Measurements from ENCODE around the gene IFNW1.
A peak's percentile ranks its signal among the peaks of the same experiment; 100 is the strongest.
"Not testable (repeated sequence)": the region's sequence is repeated elsewhere in the genome, so short reads cannot be mapped to it uniquely, and the experiment has no call there.

The IFNW1 gene
- 0 to 0.55 (median 0) reads per million in 17 experiments for total RNA-seq

GRCh38 chr9:21141427-21141882, at the start of gene IFNW1:
Gene IFNW1 (minus strand): TSS chr9:21141832. CDS start chr9:21141570, 262 bp downstream.
- no peak for DNase-seq

DNA sequence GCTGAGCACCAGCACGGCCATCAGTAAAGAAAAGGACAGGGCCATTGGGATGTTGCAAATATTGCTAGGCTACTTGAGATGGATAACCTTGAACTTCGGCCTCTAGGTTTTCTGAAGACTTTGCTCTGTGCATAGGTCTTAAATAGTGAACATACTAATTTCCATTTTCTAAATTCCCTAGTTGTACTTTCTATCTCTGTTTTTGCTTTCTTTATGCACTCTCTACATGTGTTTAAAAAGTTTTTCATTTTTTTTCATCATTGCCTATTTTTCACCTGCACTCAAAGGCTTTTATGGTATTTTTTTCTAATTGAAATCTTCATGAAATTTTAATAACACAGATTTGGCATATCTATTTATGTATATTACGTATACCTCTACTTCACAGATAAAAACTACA, 45.9 kb upstream of the IFNW1 start, which contains the start of gene IFNA4:
IFNA4 (minus strand) TSS at position 101 of the 400 bp plus-strand sequence; CDS start at position 45, 56 bp downstream.
- DNase-seq, result not testable (repeated sequence)

- peak; percentile 63 to 74 (median 70) for DNase-seq
Measured at GRCh38 chr9:21182810-21183736, 41.4 kb upstream of the IFNW1 start.

DNA sequence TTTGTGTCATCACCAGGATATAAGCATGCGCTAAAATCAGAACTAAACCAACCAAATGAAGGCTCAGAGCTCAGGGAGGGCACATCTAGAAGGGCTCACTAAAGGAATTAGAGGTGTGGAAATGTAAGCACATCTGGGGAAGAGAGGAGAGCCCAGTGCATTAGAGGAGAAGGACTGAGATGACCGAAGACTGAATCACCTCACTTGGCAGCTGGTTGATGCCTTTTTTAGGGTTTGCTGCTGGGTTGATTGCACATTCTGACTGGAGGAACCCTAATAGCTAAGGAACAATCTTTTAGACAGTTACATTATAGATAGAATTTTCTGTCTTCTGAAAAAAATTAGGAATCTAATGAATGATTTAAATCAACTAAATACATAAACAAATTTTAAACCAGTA, 33.0 kb upstream of the IFNW1 start:
- no peak for DNase-seq

GRCh38 chr9:21172156-21172555, 30.5 kb upstream of the IFNW1 start:
- no peak for DNase-seq

GRCh38 chr9:21171351-21171750, 29.7 kb upstream of the IFNW1 start:
- no peak for DNase-seq

DNA sequence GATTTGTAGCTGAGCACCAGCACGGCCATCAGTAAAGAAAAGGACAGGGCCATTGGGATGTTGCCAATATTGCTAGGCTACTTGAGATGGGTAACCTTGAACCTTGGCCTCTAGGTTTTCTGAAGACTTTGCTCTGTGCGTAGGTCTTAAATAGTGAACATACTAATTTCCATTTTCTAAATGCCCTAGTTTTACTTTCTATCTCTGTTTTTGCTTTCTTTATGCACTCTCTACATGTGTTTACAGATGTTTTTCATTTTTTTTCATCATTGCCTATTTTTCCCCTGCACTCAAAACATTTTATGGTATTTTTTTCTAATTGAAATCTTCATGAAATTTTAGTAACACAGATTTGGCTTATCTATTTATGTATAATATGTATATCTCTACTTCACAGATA, 24.9 kb upstream of the IFNW1 start, which contains the start of gene IFNA21:
IFNA21 (minus strand) TSS at position 101 of the 400 bp plus-strand sequence; CDS start at position 53, 48 bp downstream.
- not testable (repeated sequence) for DNase-seq

- DNase-seq, result no peak
Measured at GRCh38 chr9:21165516-21165915, 23.9 kb upstream of the IFNW1 start.

GRCh38 chr9:21160178-21160577, 18.5 kb upstream of the IFNW1 start:
- peak; percentile 35 to 65 (median 49) for DNase-seq

DNA sequence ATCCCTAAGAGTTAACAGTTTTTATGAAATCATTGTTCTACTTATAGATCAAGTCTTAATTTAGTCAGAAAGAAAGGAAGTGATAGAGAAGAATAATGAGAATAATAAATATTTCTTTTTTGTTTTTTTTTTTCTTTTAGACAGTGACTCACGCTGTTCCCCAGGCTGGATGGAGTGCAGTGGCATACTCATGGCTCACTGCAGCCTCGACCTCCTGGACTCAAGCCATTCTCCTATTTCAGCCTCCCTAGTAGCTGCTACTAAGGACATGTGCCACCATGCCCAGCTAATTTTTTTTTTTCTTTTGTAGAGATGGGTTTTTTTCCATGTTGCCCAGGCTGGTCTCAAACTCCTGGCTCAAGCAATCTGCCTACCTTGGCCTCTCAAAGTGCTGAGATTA, 13.9 kb upstream of the IFNW1 start:
- no peak for DNase-seq

- DNase-seq, result peak; percentile 27 to 62 (median 54)
Measured at GRCh38 chr9:21154018-21154608, 12.5 kb upstream of the IFNW1 start.

DNA sequence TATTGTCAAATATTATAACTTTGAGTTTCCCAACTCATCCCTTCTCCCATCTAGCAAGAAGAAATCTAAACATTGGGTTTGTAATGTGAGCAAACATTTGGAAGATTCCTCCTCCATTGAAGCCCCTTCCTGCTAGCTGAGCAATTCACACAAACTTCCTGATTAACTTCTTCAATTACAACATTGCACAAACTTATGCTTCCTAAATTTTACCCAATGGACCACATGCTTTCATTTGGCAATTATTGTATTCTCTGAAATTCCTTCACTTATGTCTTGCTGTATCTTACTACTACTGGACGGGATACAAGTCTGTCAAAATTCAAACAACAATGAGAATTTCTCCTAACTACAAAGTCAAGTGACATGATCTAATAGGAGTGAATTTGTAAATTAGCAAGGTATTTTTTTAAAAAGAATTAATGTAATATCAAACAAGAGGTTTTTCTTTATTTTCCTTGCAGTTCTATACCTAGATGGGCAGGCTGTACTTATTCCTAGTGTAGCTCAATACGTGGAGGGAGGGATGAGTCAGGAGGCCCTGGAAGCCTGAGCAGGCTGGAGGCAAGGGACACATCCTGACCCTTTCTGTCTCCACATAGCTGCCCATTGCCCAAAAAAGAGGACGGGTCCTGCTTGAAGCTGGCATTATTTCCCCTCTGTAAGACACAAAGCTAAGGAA, 11.8 kb upstream of the IFNW1 start:
- peak; percentile 39 to 75 (median 58) for DNase-seq

DNA sequence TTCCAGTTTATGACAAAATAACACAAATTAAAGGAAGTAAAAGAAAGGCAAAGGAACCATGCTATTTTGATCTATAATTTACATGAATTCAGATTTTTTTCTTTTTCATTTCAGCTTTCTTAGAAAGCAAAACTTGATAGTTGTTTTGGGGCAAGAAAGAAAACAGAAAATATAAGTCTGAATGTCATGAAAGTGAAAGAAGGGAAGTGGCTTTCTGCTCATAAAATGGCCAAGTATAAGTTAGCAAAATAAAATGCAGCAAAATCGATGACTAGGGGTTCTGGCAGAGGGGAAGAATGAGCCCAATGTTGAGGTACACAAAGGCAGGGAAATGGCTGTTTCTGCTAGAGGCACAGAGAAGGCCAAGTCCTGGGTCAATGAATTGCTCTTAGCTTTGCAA, 3.0 kb upstream of the IFNW1 start:
- peak in 2 of 4 experiments; percentile 26 to 46 for DNase-seq

DNA sequence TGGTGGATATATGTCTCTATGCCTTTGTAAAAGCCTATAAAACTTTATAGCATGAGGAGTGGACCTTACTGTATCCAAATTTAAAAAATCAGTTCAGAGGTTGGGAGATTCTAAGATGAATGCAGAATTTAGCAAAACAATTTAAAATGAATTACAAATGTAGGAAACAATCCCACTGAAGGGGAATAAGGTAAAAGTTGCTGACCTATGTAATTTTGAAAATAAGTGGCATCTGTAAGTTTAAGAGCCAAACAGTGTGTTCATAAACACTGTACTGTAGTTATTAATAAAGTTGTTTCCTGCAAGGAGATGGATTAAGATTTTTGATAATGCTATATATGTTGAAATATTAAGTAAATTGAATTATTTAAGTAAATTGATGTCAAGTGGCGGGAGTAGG, 4.6 kb downstream of the IFNW1 start:
- no peak for DNase-seq

DNA sequence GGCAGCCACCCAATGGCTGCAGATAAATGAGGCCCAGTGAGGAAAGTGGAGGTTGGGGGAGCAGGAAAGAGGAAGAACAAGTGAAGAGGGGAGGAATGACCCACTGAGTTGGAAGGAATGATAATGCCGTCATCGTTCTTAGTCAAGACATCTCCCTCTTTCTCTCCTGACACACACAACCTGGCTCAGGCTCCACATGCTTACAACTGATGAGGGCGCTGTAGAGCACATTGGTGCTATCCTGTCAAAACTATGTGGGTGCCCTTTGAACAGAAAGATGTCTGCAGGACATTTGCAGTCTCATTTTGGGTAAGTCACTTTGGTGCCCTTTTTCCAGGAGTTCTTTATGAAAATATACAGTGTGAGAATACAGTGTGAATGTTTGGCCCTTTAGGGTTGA, 5.9 kb downstream of the IFNW1 start:
- DNase-seq, result no peak

GRCh38 chr9:21128186-21128585, 13.4 kb downstream of the IFNW1 start:
- DNase-seq, result not testable (repeated sequence)

DNA sequence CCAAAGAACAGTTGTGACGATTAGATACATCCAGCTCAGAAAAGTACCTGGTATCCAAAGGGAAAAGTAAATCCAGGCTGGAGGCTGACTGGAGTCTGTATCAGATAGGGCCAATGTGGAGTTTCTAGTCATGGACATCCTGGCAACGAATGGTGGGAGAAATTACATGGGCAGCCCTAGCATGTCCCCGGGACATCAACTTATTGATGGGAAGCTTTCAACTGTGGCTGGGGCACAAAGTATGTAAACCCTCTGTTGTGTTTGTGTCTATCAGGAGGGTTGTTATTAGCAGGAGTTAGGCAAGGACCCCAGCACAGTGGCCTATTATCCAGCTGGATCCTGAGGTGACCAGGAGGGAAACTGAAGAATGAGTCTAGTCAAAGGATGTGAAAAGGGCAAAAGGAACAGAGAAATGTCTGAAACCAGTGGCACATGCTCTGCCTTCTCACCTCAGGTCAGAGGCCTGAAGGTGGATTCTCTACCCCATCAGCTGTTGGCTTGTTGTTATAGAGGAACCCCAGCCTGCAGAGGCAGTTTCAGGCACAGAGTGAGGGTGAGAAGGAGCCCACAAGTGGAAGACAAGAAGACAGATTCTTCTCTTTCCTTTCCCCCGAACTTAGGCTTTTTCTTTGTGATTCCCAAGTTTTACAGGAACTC, 19.9 kb downstream of the IFNW1 start:
- DNase-seq, result no peak

DNA sequence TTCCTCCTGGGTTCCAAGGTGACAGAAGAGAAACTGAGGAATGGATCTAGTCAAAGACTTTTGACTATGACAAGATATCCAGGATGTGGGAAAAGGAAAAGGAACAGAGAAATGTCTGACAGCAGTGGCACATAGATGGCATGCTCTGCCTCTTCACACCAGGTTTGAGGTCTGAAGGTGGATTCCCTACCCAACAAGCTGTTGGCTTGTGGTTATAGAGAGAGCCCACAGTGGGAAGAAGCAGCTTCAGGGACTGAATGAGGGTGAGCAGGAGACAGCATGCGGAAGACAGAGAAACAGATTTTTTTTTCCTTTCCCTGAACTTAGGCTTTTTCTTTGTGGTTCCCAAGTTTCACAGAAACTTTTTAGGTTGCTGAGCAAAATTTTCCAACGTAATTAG, 20.6 kb downstream of the IFNW1 start:
- DNase-seq, result no peak

DNA sequence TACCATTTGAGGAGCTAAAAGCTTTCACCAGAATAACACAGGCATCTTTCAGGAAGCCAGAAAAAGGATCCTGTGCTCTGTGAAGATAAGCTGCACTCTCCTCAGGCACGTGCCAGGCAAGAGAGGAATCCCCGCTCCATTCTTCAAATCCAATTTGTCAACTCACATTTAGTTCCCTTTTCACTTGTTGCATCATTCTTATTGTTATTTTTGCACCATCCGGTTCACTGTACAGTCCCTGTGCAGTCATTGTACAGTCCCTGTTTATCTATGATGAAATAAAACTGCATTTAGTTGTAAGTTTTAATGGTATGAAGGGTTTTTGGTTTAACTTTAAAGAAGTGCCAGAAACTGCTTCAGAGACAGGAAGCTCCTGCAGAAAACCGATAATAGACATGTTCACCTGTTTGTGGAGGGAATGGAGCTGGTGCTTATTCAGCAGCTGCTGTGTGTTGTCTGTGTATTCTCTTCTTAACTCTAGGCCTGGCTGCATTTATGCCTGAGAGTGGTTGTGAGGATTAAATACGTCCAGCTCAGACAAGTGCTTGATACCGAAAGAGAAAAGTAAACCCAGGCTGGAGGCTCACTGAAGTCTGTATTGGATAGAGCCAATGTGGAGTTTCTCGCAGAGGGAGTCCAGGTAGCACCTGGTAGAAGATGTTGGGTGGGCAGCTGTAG, 22.4 kb downstream of the IFNW1 start:
- peak; percentile 65 to 88 (median 80) for DNase-seq

GRCh38 chr9:21114311-21114710, 27.3 kb downstream of the IFNW1 start:
- DNase-seq, result no peak

DNA sequence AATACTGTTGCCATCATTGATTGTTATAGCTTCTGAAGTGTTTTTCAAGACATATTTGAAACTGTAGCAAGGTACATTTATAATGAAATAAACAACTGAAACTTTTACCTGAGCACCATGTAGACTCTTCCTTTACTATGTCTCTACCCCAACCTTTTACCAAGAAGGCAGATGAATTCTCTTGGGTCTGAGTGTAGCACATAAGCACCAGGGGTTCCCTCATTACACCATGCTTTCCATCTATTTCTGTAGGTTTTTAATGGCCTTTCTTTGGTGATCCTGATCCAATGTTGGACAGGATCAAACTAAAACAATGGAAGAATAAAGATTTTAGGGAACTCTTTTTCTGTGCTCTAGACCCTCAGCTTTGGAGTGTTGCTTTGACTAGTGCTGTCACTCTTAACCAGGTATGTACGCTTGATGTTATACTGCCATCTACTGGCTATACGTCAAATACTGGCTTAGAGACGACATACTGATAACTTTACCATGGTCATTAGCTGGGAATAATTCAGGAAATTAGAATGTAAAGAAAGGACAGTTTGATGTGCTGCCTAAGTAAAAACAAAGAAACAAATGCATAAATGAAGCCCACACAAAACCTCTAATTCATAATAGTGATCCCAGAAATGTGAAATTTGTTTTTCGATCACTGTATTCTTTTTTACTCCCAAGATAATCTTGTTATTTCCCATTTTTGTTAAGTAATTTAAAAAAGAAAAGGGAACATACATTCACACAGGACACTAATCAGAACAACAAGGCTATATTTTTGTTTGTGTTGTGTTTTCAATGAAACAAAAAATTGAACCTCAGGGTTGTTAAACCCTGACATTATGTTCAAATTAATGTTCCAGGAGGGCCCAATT, 30.7 kb downstream of the IFNW1 start:
- DNase-seq, result peak; percentile 55 to 90 (median 72)
